H9 (cell line): Measurements from ENCODE around the gene FBXL16. TPM values are rescaled to one million over a fixed set of nuclear protein-coding genes. Genes with fewer than 3 reads are reported as not detected.
A peak's percentile ranks its signal among the peaks of the same experiment; 100 is the strongest.

ENCODE experiments used
- DNase-seq: peaks from one replicate; pipeline ENCODE4 v3.0.0-alpha.2; 2017
- H2AFZ ChIP-seq: one replicate; pipeline ENCODE4 v1.6.1; 2013; ENCODE audit warnings: mild to moderate bottlenecking, low read length, control low read depth, moderate library complexity
- H2AK5ac ChIP-seq: 2 replicates; pipeline ENCODE4 v1.6.1; 2013; ENCODE audit warnings: low read length, control low read depth, mixed read lengths; ENCODE audit not compliant: insufficient read length
- H2BK120ac ChIP-seq: one replicate; pipeline ENCODE4 v1.6.1; 2013; ENCODE audit warnings: low read depth, mild to moderate bottlenecking, low read length, control low read depth, inconsistent platforms; ENCODE audit not compliant: poor library complexity, severe bottlenecking
- H2BK12ac ChIP-seq: 2 replicates; pipeline ENCODE4 v1.6.1; 2013; ENCODE audit warnings: low read length, control low read depth, mixed read lengths, low read depth; ENCODE audit not compliant: insufficient read length
- H2BK15ac ChIP-seq: 2 replicates; pipeline ENCODE4 v1.6.1; 2013; ENCODE audit warnings: low read depth, low read length, control low read depth
- H2BK20ac ChIP-seq: one replicate; pipeline ENCODE4 v1.6.1; 2013; ENCODE audit warnings: low read depth, mild to moderate bottlenecking, low read length, control low read depth, inconsistent platforms; ENCODE audit not compliant: poor library complexity, severe bottlenecking
- H2BK5ac ChIP-seq: 2 replicates; pipeline ENCODE4 v1.6.1; 2013; ENCODE audit warnings: low read length, control low read depth, mixed read lengths; ENCODE audit not compliant: insufficient read length
- H3K14ac ChIP-seq: 2 replicates; pipeline ENCODE4 v1.6.1; 2013; ENCODE audit warnings: low read length, control low read depth; ENCODE audit not compliant: insufficient read depth
- H3K18ac ChIP-seq: 2 replicates; pipeline ENCODE4 v1.6.1; 2013; ENCODE audit warnings: low read depth, mild to moderate bottlenecking, mixed read lengths, low read length, control low read depth; ENCODE audit not compliant: insufficient read length
- H3K23ac ChIP-seq: 2 replicates; pipeline ENCODE4 v1.6.1; 2013; ENCODE audit warnings: low read length, control low read depth, mixed read lengths, low read depth; ENCODE audit not compliant: insufficient read length
- H3K23me2 ChIP-seq: 2 replicates; pipeline ENCODE4 v1.6.1; 2013; ENCODE audit warnings: low read depth, mild to moderate bottlenecking, mixed read lengths, low read length, control low read depth; ENCODE audit not compliant: insufficient read length, poor library complexity, severe bottlenecking
- H3K27ac ChIP-seq: 2 replicates; pipeline ENCODE4 v1.5.1; 2013; ENCODE audit warnings: low read length, control low read depth, mixed read lengths, low read depth; ENCODE audit not compliant: insufficient read length
- H3K27me3 ChIP-seq: 2 replicates; pipeline ENCODE4 v1.6.1; 2013; ENCODE audit warnings: low read length, control low read depth, inconsistent platforms; ENCODE audit not compliant: insufficient read depth
- H3K4ac ChIP-seq: 2 replicates; pipeline ENCODE4 v1.6.1; 2013; ENCODE audit warnings: low read depth, mild to moderate bottlenecking, control low read depth, inconsistent platforms, low read length, moderate library complexity
- H3K4me1 ChIP-seq: 2 replicates; pipeline ENCODE4 v1.6.1; 2013; ENCODE audit warnings: low read length, control low read depth, inconsistent platforms; ENCODE audit not compliant: insufficient read depth
- H3K4me2 ChIP-seq: 2 replicates; pipeline ENCODE4 v1.6.1; 2013; ENCODE audit warnings: low read length, control low read depth, mixed read lengths; ENCODE audit not compliant: insufficient read length, insufficient read depth
- H3K56ac ChIP-seq: 2 replicates; pipeline ENCODE4 v1.6.1; 2013; ENCODE audit warnings: low read depth, mild to moderate bottlenecking, mixed read lengths, low read length, control low read depth; ENCODE audit not compliant: insufficient read length
- H3K79me1 ChIP-seq: 2 replicates; pipeline ENCODE4 v1.6.1; 2013; ENCODE audit warnings: low read depth, mild to moderate bottlenecking, moderate library complexity, low read length, control low read depth, inconsistent platforms; ENCODE audit not compliant: insufficient read depth, poor library complexity, severe bottlenecking
- H3K79me2 ChIP-seq: 2 replicates; pipeline ENCODE4 v1.6.1; 2013; ENCODE audit warnings: low read length, control low read depth, inconsistent platforms; ENCODE audit not compliant: insufficient read depth
- H3K9ac ChIP-seq: 2 replicates; pipeline ENCODE4 v1.6.1; 2013; ENCODE audit warnings: low read length, control low read depth, mixed read lengths; ENCODE audit not compliant: insufficient read length; ENCODE audit errors: extremely low read depth
- H3K9me3 ChIP-seq: one replicate; pipeline ENCODE4 v1.6.1; 2013; ENCODE audit warnings: low read depth, low read length, inconsistent platforms; ENCODE audit not compliant: control insufficient read depth
- H3T11ph ChIP-seq: one replicate; pipeline ENCODE4 v1.6.1; 2013; ENCODE audit warnings: mild to moderate bottlenecking, low read length, control low read depth, inconsistent platforms
- H4K20me1 ChIP-seq: one replicate; pipeline ENCODE4 v1.6.1; 2013; ENCODE audit not compliant: control insufficient read depth, insufficient read length, insufficient read depth
- H4K5ac ChIP-seq: 2 replicates; pipeline ENCODE4 v1.6.1; 2013; ENCODE audit warnings: low read depth, mild to moderate bottlenecking, mixed read lengths, low read length, control low read depth; ENCODE audit not compliant: insufficient read length
- H4K8ac ChIP-seq: replicated peaks from 2 replicates; pipeline ENCODE4 v1.6.1; 2013; ENCODE audit warnings: low read length, control low read depth, mixed read lengths, low read depth; ENCODE audit not compliant: insufficient read length
- H4K91ac ChIP-seq: 2 replicates; pipeline ENCODE4 v1.6.1; 2013; ENCODE audit warnings: low read depth, mild to moderate bottlenecking, moderate library complexity, mixed read lengths, low read length, control low read depth; ENCODE audit not compliant: insufficient read length
- H3K27ac Mint-ChIP-seq, 3 experiments: 2 replicates in 2 of 3; 3 replicates in 1 of 3; pipeline ENCODE4 v1.8.0; 2020 to 2021; ENCODE audit warnings: mixed read lengths in 3 of 3, mild to moderate bottlenecking in 1 of 3, moderate library complexity in 1 of 3
- H3K27me3 Mint-ChIP-seq: 2 replicates; pipeline ENCODE4 v1.8.0; 2021; ENCODE audit warnings: low read depth, mild to moderate bottlenecking, moderate library complexity, mixed read lengths
- H3K36me3 Mint-ChIP-seq, 3 experiments: 2 replicates in 2 of 3; 3 replicates in 1 of 3; pipeline ENCODE4 v1.8.0; 2020 to 2021; ENCODE audit warnings: low read depth in 3 of 3, mixed read lengths in 3 of 3; ENCODE audit not compliant: insufficient read depth in 1 of 3
- H3K4me1 Mint-ChIP-seq, 2 experiments: 2 replicates each; pipeline ENCODE4 v1.8.0; 2020; ENCODE audit warnings: mixed read lengths in 2 of 2
- H3K4me3 Mint-ChIP-seq, 2 experiments: 2 replicates in 1 of 2; 3 replicates in 1 of 2; pipeline ENCODE4 v1.8.0; 2020 to 2021; ENCODE audit warnings: mild to moderate bottlenecking in 2 of 2, mixed read lengths in 2 of 2, moderate library complexity in 1 of 2
- H3K9me3 Mint-ChIP-seq, 2 experiments: 2 replicates in 1 of 2; 3 replicates in 1 of 2; pipeline ENCODE4 v1.8.0; 2020; ENCODE audit warnings: mild to moderate bottlenecking in 2 of 2, mixed read lengths in 2 of 2, moderate library complexity in 1 of 2
- CTCF ChIP-seq: fragments of 200-600 bp; sonication (generic); conservative IDR thresholded peaks from 3 replicates; pipeline ENCODE4 v1.8.0; 2021; ENCODE audit warnings: antibody characterized with exemption, mild to moderate bottlenecking
- WGBS: extraction: QIAGEN DNeasy Blood & Tissue Kit; methylation state at CpG from one replicate; pipeline ENCODE4 v1.1.7; 2013; ENCODE audit warnings: missing lambda C conversion rate, low lambda C conversion rate, mixed read lengths; ENCODE audit not compliant: insufficient read length; ENCODE audit errors: extremely low coverage; 5-methylcytosine and 5-hydroxymethylcytosine counted together
- total RNA-seq: library from RNA; stranded (reverse); gene quantifications from 2 replicates; pipeline ENCODE4 v1.2.1, GENCODE V29; 2021

FBXL16 gene
- total RNA-seq, 1 experiment from 2014 or later: 9.6 TPM

- Histone ChIP-seq H2BK120ac (no peak overlapping the region), H2BK15ac (no peak overlapping the region), H3K79me2 (peaks cover 2% of the 10 kb centered on the region; the same call in 1 of the 2 replicates), H4K5ac (no peak overlapping the region), H3K9me3 (no peaks in the 10 kb centered on the region), H3K23ac (no peak overlapping the region), H2AFZ (no peak overlapping the region), H4K91ac (no peak overlapping the region), H3K4ac (no peak overlapping the region), H3K4me1 (no peaks in the 10 kb centered on the region), H3K4me2 (peak overlapping the region; percentile 71), H2BK5ac (no peak overlapping the region), H3K23me2 (peaks cover 11% of the 10 kb centered on the region), H3K79me1 (no peaks in the 10 kb centered on the region), H4K20me1 (no peaks in the 10 kb centered on the region), H3K9ac (no peak overlapping the region), H2AK5ac (no peak overlapping the region), H3K56ac (no peak overlapping the region), H2BK12ac (no peak overlapping the region), H3K27me3 (no peaks in the 10 kb centered on the region), H4K8ac (no peak overlapping the region), H3K18ac (no peak overlapping the region), H3K14ac (no peak overlapping the region), H3T11ph (no peak overlapping the region), H3K27ac (no peak overlapping the region), H2BK20ac (no peak overlapping the region)
- Mint-ChIP-seq H3K27me3 (no peaks in the 10 kb centered on the region; the same call in 1 of the 2 replicates), H3K36me3 (peaks cover 14 to 37% (median 36%) of the 10 kb centered on the region in 3 experiments; a peak in 6 of 7 replicates), H3K4me3 (peak overlapping the region; percentile 81 to 86), H3K27ac (0 out of 7 replicates have a peak overlapping the region, but pooled peaks of 1 of the 3 experiments have one; percentile 66), H3K4me1 (peaks cover 14 to 32% of the 10 kb centered on the region in 2 experiments), H3K9me3 (no peaks in the 10 kb centered on the region)
- no peak for TF ChIP-seq CTCF
- DNase-seq: no peak
- no CpG with 5 or more reads among the region's 28 CpGs for WGBS
These were observed 23.7 kb downstream of the FBXL16 start for GRCh38 chr16:681746-682427.
